Activated CD4-positive, alpha-beta T cell treated with anti-CD3 and anti-CD28 coated beads, Interleukin-2, Interleukin-4, amounts not matched to agents 100 ng/mL and 50 ng/mL, durations not matched to agents 16 hours and 8 hours (primary cell): ENCODE results near the gene DTNBP1.

Experiments
- DNase-seq: peaks from one replicate; pipeline ENCODE4 v3.0.0-alpha.2; 2020; ENCODE audit warnings: low spot score

Gene DTNBP1

GRCh38 chr6:15623276-15624116 is 39.3 kb downstream of the DTNBP1 start:
- peak; percentile 9 for DNase-seq

- no peak for DNase-seq
These were observed 40.6 kb downstream of the DTNBP1 start for GRCh38 chr6:15622045-15622740.

GRCh38 chr6:15621203-15622044 is 41.4 kb downstream of the DTNBP1 start:
- peak; percentile 30 for DNase-seq

GRCh38 chr6:15620611-15621010 is 42.2 kb downstream of the DTNBP1 start:
- DNase-seq: no peak

GRCh38 chr6:15619330-15619729 is 43.5 kb downstream of the DTNBP1 start:
- no peak for DNase-seq

GRCh38 chr6:15618685-15619084 is 44.1 kb downstream of the DTNBP1 start:
- DNase-seq: no peak

- DNase-seq: no peak
These were observed 46.6 kb downstream of the DTNBP1 start for GRCh38 chr6:15616261-15616660.

GRCh38 chr6:15615802-15616201 is 47.0 kb downstream of the DTNBP1 start:
- DNase-seq: no peak

- DNase-seq: no peak
These were observed 48.6 kb downstream of the DTNBP1 start for GRCh38 chr6:15614277-15614676.

- DNase-seq: no peak
These were observed 54.4 kb downstream of the DTNBP1 start for GRCh38 chr6:15608396-15608795.

- DNase-seq: no peak
These were observed 55.2 kb downstream of the DTNBP1 start for GRCh38 chr6:15607603-15608002.

GRCh38 chr6:15606347-15606746 is 56.5 kb downstream of the DTNBP1 start:
- no peak for DNase-seq

- no peak for DNase-seq
These were observed 58.0 kb downstream of the DTNBP1 start for GRCh38 chr6:15604843-15605242.

GRCh38 chr6:15602154-15602553 is 60.7 kb downstream of the DTNBP1 start:
- no peak for DNase-seq

- no peak for DNase-seq
These were observed 64.5 kb downstream of the DTNBP1 start for GRCh38 chr6:15598273-15598798.

GRCh38 chr6:15596186-15596896 is 66.5 kb downstream of the DTNBP1 start:
- DNase-seq: no peak

GRCh38 chr6:15595461-15596173 is 67.2 kb downstream of the DTNBP1 start:
- DNase-seq: no peak

GRCh38 chr6:15594512-15595259 is 68.1 kb downstream of the DTNBP1 start:
- DNase-seq: no peak

- no peak for DNase-seq
These were observed 69.0 kb downstream of the DTNBP1 start for GRCh38 chr6:15593798-15594197.

- DNase-seq: no peak
These were observed 70.2 kb downstream of the DTNBP1 start for GRCh38 chr6:15592610-15593009.
